ENCODE measurements around the gene TARBP2. TPM values are rescaled to one million over a fixed set of nuclear protein-coding genes. Genes with fewer than 3 reads are reported as not detected.

TARBP2 gene
- total and polyA plus RNA-seq, 5 experiments from 2014 or later = 27.0 to 46.1 (median 32.1) TPM

DNA sequence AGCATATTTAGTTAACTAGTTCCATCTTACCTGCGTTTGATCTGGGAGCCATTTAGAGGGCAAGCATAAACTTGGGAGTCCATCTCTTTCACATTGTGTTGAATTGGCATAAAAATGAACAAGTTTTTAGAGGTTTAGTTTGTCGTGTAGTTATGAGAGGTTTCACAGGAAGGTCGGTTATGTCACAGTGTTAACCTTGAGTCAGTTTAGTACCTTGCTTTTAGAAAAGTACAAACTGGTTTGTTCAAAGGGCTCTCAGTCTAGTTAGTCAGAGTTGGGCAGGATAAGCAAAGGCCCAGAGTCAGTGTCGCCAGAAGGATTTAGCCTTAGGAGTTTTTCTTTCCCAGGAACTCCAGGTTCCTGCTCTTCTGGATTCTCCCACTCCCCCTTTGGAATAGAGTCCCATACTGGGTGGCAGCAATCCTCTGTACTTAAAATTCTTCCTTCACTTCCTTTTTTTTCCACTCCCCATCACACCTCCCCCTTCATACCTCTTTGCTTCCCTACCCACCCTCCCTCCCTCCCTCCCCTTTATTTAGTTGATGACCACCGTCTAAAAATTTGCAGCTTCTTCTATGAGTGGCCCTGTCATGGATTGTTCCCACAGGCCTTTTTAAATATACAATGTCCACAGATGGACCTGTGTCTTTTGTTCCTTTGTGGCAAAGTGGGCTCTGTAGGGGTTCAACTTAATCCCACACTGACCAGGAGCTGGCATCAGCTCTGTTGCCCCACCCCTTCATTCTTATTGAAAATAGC lies 37.1 kb upstream of the TARBP2 start:
- no peak for DNase-seq
- H3K27me3 Mint-ChIP-seq = no peaks in the 10 kb centered on the region
- H3K36me3 Mint-ChIP-seq = peaks cover 15 to 98% (median 36%) of the 10 kb centered on the region in 3 donors
- POLR2A ChIA-PET = interaction anchor here (1.1 to 1.9 kb wide), 3 partner anchors 9 to 18 kb away, joined by 3 to 6 read pairs (median 4); no protein-coding TSS in a partner anchor
- H3K9me3 Mint-ChIP-seq = no peaks in the 10 kb centered on the region
- ATAC-seq = no peak
- peaks cover 24 to 59% (median 43%) of the 10 kb centered on the region in 4 donors for H3K4me1 Mint-ChIP-seq
- H3K27ac Mint-ChIP-seq = peak overlapping the region in 3 of 10 donors; percentile 35 to 74 (median 56)
- H3K4me3 Mint-ChIP-seq = no peak overlapping the region

DNA sequence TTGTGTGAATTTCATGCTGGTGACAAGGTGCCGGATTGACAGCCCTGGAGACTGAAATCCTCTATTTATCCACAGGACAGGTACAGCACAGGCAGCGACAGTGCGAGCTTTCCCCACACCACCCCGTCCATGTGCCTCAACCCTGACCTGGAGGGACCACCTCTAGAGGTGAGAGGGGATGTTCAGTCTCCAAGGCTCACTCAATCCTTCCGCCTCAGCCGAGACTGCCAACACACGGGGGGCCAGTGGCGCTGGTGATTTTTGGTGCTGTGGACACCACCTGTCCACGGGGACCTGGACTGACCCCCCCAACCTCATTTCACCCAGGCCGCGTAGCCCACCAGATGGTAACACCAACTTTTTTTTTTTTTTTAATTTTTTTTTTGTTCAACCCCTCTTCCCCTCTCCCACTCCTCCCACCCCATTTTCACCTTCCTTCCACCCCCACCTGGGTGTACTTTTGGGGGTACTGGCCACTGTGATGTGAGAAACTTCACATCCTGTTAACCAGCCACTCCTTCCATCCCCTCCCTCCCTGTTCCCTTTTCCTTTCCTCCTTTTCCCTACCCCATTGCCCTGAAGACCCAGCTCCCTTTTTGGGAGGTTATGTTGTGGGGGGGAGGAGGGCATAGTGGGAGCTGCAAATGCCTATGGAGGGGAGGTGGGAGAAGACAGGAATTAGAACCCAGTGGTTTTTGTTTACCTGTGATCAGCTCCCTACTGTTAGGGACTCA lies 36.2 kb upstream of the TARBP2 start:
- Mint-ChIP-seq H3K27me3 (no peaks in the 10 kb centered on the region), H3K9me3 (no peaks in the 10 kb centered on the region), H3K4me1 (peaks cover 21 to 56% (median 39%) of the 10 kb centered on the region in 4 donors), H3K27ac (peak overlapping the region in 4 of 10 donors; percentile 27 to 74 (median 60)), H3K36me3 (peaks cover 15 to 100% (median 34%) of the 10 kb centered on the region in 3 donors), H3K4me3 (peak overlapping the region in 1 of 10 donors; percentile 72)
- no peak for ATAC-seq
- no peak for DNase-seq
- POLR2A ChIA-PET = interaction anchor here (0.7 to 1.9 kb wide), 4 partner anchors 10 to 70 kb away, joined by 3 to 6 read pairs (median 4); no protein-coding TSS in a partner anchor

DNA sequence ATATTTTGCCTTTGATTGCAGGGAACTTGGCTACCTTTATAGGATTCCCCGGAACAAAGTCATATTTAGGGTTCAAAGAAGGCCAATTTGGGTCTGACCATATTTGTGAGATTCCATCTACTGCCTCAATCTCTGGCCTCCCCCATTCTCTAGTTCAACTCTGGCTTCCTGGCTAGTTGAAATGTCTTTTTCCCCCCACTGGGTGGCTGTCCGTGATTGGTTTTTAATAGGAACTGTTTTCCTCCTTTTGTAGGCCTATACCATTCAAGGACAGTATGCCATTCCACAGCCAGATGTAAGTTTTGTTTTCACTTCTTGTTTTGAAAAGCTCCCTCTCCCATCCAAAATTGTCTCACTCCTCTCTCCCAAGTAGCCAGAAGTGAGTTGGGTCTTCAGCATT lies 35.4 kb upstream of the TARBP2 start:
- Mint-ChIP-seq H3K27me3 (no peaks in the 10 kb centered on the region), H3K27ac (peak overlapping the region in 5 of 10 donors; percentile 16 to 81 (median 58)), H3K36me3 (peaks cover 9 to 100% (median 31%) of the 10 kb centered on the region in 3 donors), H3K4me3 (no peak overlapping the region), H3K9me3 (no peaks in the 10 kb centered on the region), H3K4me1 (peaks cover 17 to 52% (median 34%) of the 10 kb centered on the region in 4 donors)
- DNase-seq (no peak), ATAC-seq (no peak)
- POLR2A ChIA-PET = interaction anchor here (0.8 to 1.9 kb wide), 2 partner anchors 9 to 35 kb away, joined by 3 to 6 read pairs; no protein-coding TSS in a partner anchor

DNA sequence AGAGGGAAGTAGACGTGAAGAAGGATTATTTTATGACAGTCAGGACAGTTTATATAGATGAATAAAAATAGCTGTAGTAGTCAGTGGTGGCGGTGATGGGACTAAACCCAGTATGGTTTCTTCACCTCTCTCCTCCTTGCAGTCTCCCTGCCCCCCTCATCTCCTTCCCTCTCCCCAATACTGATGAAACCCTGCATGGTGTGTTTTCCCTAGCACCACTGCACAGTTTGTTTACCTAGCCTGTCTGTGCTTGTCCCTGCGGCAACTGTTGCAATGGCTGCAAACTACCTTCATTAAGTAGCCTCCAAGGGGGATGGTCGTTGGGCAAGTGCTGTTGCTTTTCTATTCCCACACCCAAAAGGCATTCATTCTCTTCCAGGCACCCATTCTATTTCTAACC lies 34.4 kb upstream of the TARBP2 start:
- no peak for DNase-seq
- Mint-ChIP-seq H3K9me3 (no peaks in the 10 kb centered on the region), H3K4me3 (no peak overlapping the region), H3K27me3 (no peaks in the 10 kb centered on the region), H3K4me1 (peaks cover 15 to 54% (median 31%) of the 10 kb centered on the region in 4 donors), H3K27ac (peak overlapping the region in 6 of 10 donors; percentile 8 to 68 (median 34)), H3K36me3 (peaks cover 5 to 99% (median 29%) of the 10 kb centered on the region in 3 donors)
- POLR2A ChIA-PET = no interaction called here
- ATAC-seq = no peak

DNA sequence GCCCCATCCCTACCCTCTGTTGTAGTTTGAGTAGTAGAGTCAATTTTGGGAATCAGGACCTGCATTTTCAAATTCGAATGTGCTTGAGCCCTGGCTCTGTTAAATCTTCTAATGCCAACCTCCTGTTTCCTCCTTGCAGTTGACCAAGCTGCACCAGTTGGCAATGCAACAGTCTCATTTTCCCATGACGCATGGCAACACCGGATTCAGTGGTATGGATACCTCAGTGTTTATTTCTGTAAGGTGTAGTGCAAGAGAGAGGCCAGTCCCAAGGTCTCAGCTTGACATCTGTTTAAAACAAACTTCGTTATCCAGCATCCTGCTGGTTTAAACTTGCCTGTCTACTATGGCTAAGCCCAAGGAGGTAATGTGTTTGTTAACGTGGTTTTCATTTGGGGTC lies 34.0 kb upstream of the TARBP2 start:
- peaks cover 18 to 58% (median 35%) of the 10 kb centered on the region in 4 donors for H3K4me1 Mint-ChIP-seq
- H3K27me3 Mint-ChIP-seq = no peaks in the 10 kb centered on the region
- no peaks in the 10 kb centered on the region for H3K9me3 Mint-ChIP-seq
- no peak for DNase-seq
- POLR2A ChIA-PET = no interaction called here
- no peak for ATAC-seq
- peak overlapping the region in 3 of 10 donors; percentile 8 to 68 (median 51) for H3K27ac Mint-ChIP-seq
- H3K4me3 Mint-ChIP-seq = no peak overlapping the region
- H3K36me3 Mint-ChIP-seq = peaks cover 5 to 99% (median 32%) of the 10 kb centered on the region in 3 donors

DNA sequence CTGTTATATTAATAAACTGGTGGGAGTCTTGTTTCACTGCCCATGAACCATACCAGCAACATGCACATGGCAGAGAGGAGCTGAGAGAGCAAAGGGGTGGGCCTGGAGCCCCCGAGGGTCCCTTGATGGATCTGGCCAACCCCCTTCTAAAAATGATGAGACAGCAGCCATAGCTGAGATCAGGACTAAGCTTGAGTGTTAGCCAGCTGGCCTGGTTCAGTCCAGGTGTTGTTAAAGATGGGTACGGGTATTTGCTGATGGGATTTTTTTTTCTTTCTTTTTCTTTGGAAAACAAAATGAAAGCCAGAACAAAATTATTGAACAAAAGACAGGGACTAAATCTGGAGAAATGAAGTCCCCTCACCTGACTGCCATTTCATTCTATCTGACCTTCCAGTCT lies 33.2 kb upstream of the TARBP2 start:
- POLR2A ChIA-PET = no interaction called here
- Mint-ChIP-seq H3K36me3 (peaks cover 0 to 99% (median 26%) of the 10 kb centered on the region in 3 donors), H3K27ac (peak overlapping the region in 5 of 10 donors; percentile 8 to 38 (median 22)), H3K27me3 (no peaks in the 10 kb centered on the region), H3K4me3 (no peak overlapping the region), H3K4me1 (peaks cover 16 to 57% (median 41%) of the 10 kb centered on the region in 4 donors), H3K9me3 (no peaks in the 10 kb centered on the region)
- ATAC-seq (no peak), DNase-seq (no peak)

DNA sequence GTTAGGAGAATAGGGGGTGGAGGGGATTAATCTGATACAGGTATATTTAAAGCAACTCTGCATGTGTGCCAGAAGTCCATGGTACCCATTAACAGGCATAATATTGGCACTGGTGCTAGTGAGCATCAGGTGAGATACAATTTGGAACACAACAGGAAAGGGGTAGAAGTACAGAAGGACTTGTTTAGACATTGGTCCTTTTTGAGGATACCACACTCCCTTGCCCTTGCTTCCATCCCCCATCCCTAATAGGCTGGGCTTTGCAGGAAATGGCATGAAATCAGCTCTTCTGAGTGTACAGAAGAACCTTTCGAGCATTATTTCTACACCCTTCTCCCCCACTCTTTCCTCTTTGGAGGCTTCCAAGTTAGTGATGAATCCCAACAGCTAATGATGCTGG lies 32.8 kb upstream of the TARBP2 start:
- H3K27me3 Mint-ChIP-seq = no peaks in the 10 kb centered on the region
- ATAC-seq (no peak), DNase-seq (no peak)
- POLR2A ChIA-PET = interaction anchor here (0.7 kb wide), 1 partner anchor 15 kb away, joined by 7 read pairs; no protein-coding TSS in a partner anchor
- H3K27ac Mint-ChIP-seq = peak overlapping the region in 5 of 10 donors; percentile 4 to 70 (median 19)
- H3K9me3 Mint-ChIP-seq = no peaks in the 10 kb centered on the region
- H3K4me1 Mint-ChIP-seq = peaks cover 16 to 56% (median 39%) of the 10 kb centered on the region in 4 donors
- peaks cover 0 to 99% (median 24%) of the 10 kb centered on the region in 3 donors for H3K36me3 Mint-ChIP-seq
- H3K4me3 Mint-ChIP-seq = no peak overlapping the region

DNA sequence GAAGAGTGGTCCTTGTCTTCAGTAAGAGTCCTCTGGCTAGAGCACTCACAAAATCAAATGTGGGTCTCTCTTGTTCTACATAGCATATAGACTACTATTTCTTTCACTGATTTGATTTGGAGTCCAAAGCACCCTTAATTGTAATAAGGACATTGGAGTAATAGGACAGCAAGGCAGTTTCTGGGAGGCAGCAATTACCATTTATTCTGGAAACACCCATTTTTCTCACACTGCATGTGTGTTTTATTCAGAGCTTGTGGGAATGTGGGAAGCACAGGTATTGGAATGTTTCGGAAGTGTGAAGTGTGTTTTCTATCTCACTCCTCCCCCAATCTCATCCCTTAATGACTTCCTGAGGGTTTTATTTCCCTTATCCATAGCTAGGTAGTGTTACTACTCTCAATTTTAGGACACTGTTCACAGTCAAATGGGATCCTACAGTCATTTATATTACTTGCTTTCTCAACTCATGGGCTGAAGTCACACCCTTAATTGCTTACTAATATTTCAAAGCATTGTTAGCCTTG lies 29.0 kb upstream of the TARBP2 start:
- POLR2A ChIA-PET = interaction anchor here (0.9 kb wide), 1 partner anchor 20 kb away, joined by 3 read pairs; no protein-coding TSS in a partner anchor
- H3K4me1 Mint-ChIP-seq = peaks cover 31 to 58% (median 47%) of the 10 kb centered on the region in 4 donors
- H3K4me3 Mint-ChIP-seq = peak overlapping the region in 1 of 10 donors; percentile 51
- no peak for ATAC-seq
- H3K36me3 Mint-ChIP-seq = peaks cover 0 to 99% (median 22%) of the 10 kb centered on the region in 3 donors
- H3K27ac Mint-ChIP-seq = peak overlapping the region in 4 of 10 donors; percentile 16 to 69 (median 38)
- H3K9me3 Mint-ChIP-seq = no peaks in the 10 kb centered on the region
- no peaks in the 10 kb centered on the region for H3K27me3 Mint-ChIP-seq
- DNase-seq = no peak

DNA sequence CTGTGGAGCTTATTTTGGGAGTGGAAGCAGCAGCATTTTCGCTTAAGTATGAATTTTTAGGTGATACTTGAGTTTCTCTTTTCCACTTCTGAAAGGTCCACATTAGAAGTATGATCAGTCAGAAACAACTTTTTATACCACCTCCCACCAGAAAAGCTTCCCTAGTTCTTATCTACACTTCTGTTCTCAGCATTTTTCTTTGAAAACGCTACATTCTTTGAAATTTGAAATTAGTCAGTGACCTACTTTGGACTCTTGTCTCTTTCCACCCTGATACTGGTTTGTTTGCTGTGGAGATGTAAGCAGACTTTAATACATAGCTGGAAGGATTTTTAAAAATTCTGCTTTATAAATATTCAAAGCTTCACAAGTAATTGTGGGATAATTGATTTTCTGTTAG lies 27.0 kb upstream of the TARBP2 start:
- H3K4me1 Mint-ChIP-seq = peaks cover 31 to 59% (median 47%) of the 10 kb centered on the region in 4 donors
- no peak for ATAC-seq
- peak overlapping the region in 5 of 10 donors; percentile 7 to 51 (median 31) for H3K4me3 Mint-ChIP-seq

DNA sequence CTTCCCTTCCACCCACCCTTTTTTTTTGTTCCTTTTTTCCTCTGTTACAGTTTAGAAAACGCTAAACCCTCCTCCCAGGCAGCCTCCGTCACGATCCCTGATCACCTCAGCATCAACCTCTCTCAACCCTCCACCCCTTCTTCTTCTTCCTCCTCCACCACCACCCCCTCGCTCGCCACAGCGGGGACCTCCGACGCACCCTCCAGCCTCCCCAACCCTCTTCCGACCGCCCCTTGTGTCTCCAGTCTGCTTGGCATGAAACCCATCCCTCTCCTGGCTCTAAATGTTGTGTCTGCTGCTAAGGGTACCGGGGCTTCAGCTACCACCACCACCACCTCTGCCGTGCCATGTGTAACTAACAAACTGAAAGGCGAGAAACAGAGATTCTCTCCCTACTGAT lies 26.3 kb upstream of the TARBP2 start:
- no peaks in the 10 kb centered on the region for H3K27me3 Mint-ChIP-seq
- POLR2A ChIA-PET = interaction anchor here (0.6 to 3.9 kb wide), 7 partner anchors 10 to 73 kb away, joined by 3 to 14 read pairs (median 5); partner anchors contain the start of genes MAP3K12 and TARBP2
- peak; percentile 38 to 74 for ATAC-seq
- H3K9me3 Mint-ChIP-seq = no peaks in the 10 kb centered on the region
- H3K4me3 Mint-ChIP-seq = peak overlapping the region in 9 of 10 donors; percentile 22 to 77 (median 53)
- peak overlapping the region; percentile 77 to 94 (median 88) for H3K27ac Mint-ChIP-seq
- H3K4me1 Mint-ChIP-seq = peaks cover 31 to 61% (median 47%) of the 10 kb centered on the region in 4 donors
- H3K36me3 Mint-ChIP-seq = peaks cover 0 to 99% (median 19%) of the 10 kb centered on the region in 3 donors
- DNase-seq = peak in 1 of 10 donors; percentile 18

More for the DNA sequence above, 27.0 kb upstream of the TARBP2 start:
- Mint-ChIP-seq H3K36me3 (peaks cover 0 to 99% (median 19%) of the 10 kb centered on the region in 3 donors), H3K27ac (peak overlapping the region; percentile 44 to 94 (median 84)), H3K27me3 (no peaks in the 10 kb centered on the region), H3K9me3 (no peaks in the 10 kb centered on the region)
- POLR2A ChIA-PET = interaction anchor here (0.5 to 1.6 kb wide), 7 partner anchors 8 to 52 kb away, joined by 3 to 6 read pairs (median 4); partner anchors contain the start of gene MAP3K12
- no peak for DNase-seq

DNA sequence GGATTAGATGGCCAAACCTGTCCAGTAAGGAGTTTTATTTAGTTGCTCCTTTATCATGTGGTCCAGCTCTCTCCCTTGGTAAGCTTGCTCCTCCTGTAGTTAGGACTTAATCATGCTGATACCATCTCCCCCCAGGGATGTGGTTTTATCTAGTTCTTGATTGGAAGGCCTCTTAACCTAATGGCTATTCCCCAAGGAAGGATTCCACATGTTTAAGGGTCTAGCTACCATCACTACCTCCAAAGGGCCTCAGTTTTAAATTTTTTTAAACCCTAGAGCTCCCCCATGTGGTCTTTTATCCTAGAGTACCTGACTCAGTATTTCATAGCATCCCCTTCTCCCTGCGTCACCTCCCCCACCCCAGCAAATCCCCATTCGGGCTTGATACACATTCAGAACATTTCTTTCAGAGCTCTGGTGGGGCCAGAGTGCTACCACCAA lies 24.3 kb upstream of the TARBP2 start:
- Mint-ChIP-seq H3K4me3 (no peak overlapping the region), H3K36me3 (peaks cover 0 to 98% (median 9%) of the 10 kb centered on the region in 3 donors), H3K27me3 (no peaks in the 10 kb centered on the region), H3K4me1 (peaks cover 28 to 49% (median 42%) of the 10 kb centered on the region in 4 donors), H3K27ac (peak overlapping the region in 9 of 10 donors; percentile 12 to 87 (median 53)), H3K9me3 (no peaks in the 10 kb centered on the region)
- peak; percentile 33 to 46 for ATAC-seq
- DNase-seq = peak in 1 of 10 donors; percentile 23
- POLR2A ChIA-PET = interaction anchor here (0.7 to 3.9 kb wide), 2 partner anchors 23 to 88 kb away, joined by 3 to 14 read pairs; partner anchors contain the start of gene MAP3K12
